H1 (cell line): ENCODE results near the gene MRPS26.

Source experiments
- CTCF ChIP-seq, 3 experiments: IDR thresholded peaks; 1 replicate in 2 of 3; 2 replicates in 1 of 3; pipeline versions ENCODE4 v1.5.1 to v1.6.1; 2011; ENCODE audit warnings: low read length in 3 of 3, mild to moderate bottlenecking in 3 of 3, inconsistent platforms in 2 of 3, low read depth in 1 of 3, moderate library complexity in 1 of 3; ENCODE audit not compliant: insufficient read depth in 1 of 3; ENCODE audit errors: control extremely low read depth in 1 of 3
- EP300 ChIP-seq, 2 experiments: IDR thresholded peaks; 1 replicate in 1 of 2; 2 replicates in 1 of 2; pipeline ENCODE4 v1.6.1; 2011 to 2012; ENCODE audit warnings: low read depth in 2 of 2, low read length in 2 of 2, mild to moderate bottlenecking in 2 of 2, borderline replicate concordance in 1 of 2, inconsistent platforms in 1 of 2, moderate library complexity in 1 of 2
- EZH2 ChIP-seq: fragments of 200-600 bp; sonication (generic); IDR thresholded peaks from 2 replicates; pipeline ENCODE4 v1.7.1; 2012; ENCODE audit warnings: low read depth, mild to moderate bottlenecking, moderate library complexity, low read length, inconsistent platforms; ENCODE audit not compliant: severe bottlenecking
- JUND ChIP-seq: IDR thresholded peaks from 2 replicates; pipeline ENCODE4 v1.6.1; 2011; ENCODE audit warnings: mild to moderate bottlenecking, improper control_type of control experiment, low read length
- NRF1 ChIP-seq: IDR thresholded peaks from 2 replicates; pipeline ENCODE4 v1.6.1; 2011; ENCODE audit warnings: mild to moderate bottlenecking, low read depth, low read length, improper control_type of control experiment
- RNF2 ChIP-seq: fragments of 200-900, 300-1000 bp; sonication (generic); IDR thresholded peaks from 2 replicates; pipeline ENCODE4 v1.7.1; 2016; ENCODE audit warnings: borderline replicate concordance, low read depth, mild to moderate bottlenecking, antibody characterized with exemption, low read length; ENCODE audit not compliant: poor library complexity, severe bottlenecking; ENCODE audit errors: missing control alignments
- SIN3A ChIP-seq, 2 experiments: IDR thresholded peaks in 1 of 2; conservative IDR thresholded peaks in 1 of 2; 2 replicates each; pipeline ENCODE4 v1.6.1; 2011 to 2012; ENCODE audit warnings: low read length in 2 of 2, improper control_type of control experiment in 1 of 2, low read depth in 1 of 2, mild to moderate bottlenecking in 1 of 2
- SP1 ChIP-seq: IDR thresholded peaks from 2 replicates; pipeline ENCODE4 v1.6.1; 2011; ENCODE audit warnings: low read depth, low read length

- TF ChIP-seq EP300 (IDR thresholded peaks at IDR 0.05; ENCODE audit: borderline replicate concordance in 1 of 2, low read depth in 2 of 2, low read length in 2 of 2) (no peak), SP1 (no peak), CTCF (IDR thresholded peaks at IDR 0.05; ENCODE audit: control extremely low read depth in 1 of 3, insufficient read depth in 1 of 3, low read depth in 1 of 3, low read length in 3 of 3) (no peak), SIN3A (conservative IDR thresholded peaks at IDR 0.05 in 1 of 2, IDR thresholded peaks at IDR 0.05 in 1 of 2; ENCODE audit: low read depth in 1 of 2, low read length in 2 of 2) (no peak), NRF1 (no peak), EZH2 (no peak), RNF2 (no peak), JUND (no peak)
Measured at GRCh38 chr20:3080939-3081388, 35.1 kb downstream of the MRPS26 start.
